Measurements from ENCODE around the gene MOAP1.

- TF ChIP-seq POLR2A (IDR thresholded peaks at IDR 0.05; ENCODE audit: low read length), result no peak
- TF ChIP-seq GATA1 (IDR thresholded peaks at IDR 0.05; ENCODE audit: low read depth, low read length), result no peak
Observed at GRCh38 chr14:93161411-93161940, 23.2 kb downstream of the MOAP1 start.
